Measurements from ENCODE around the gene CAPN2. TPM values are rescaled to one million over a fixed set of nuclear protein-coding genes. Genes with fewer than 3 reads are reported as not detected.

The CAPN2 gene
- total RNA-seq, 2 donors from 2014 or later = 235 to 258 TPM

GRCh38 chr1:223708651-223709268, 3.6 kb upstream of the CAPN2 start:
- H3K27ac ChIP-seq = peak overlapping the region; percentile 71 to 84
- TF ChIP-seq CTCF (IDR thresholded peaks at IDR 0.05) = no peak
- H3K4me1 ChIP-seq (ENCODE audit: control insufficient read depth in 1 of 2, low read depth in 2 of 2) = peaks cover 32 to 65% of the 10 kb centered on the region in 2 donors
- DNase-seq (ENCODE audit: low spot score) = no peak
- H3K4me3 ChIP-seq = no peak overlapping the region
- ATAC-seq (ENCODE audit: insufficient number of reproducible peaks, low FRiP score, low read depth) = no peak
- no peaks in the 10 kb centered on the region for H3K36me3 ChIP-seq
- H3K27me3 ChIP-seq (replicated peaks; ENCODE audit: insufficient read depth) = no peaks in the 10 kb centered on the region
- no peaks in the 10 kb centered on the region for H3K9me3 ChIP-seq

- ATAC-seq (ENCODE audit: insufficient number of reproducible peaks, low FRiP score, low read depth) = no peak
- H3K27ac ChIP-seq = peak overlapping the region in 1 of 2 donors; percentile 84
Observed at GRCh38 chr1:223709598-223709997, 2.7 kb upstream of the CAPN2 start.

GRCh38 chr1:223710179-223711133, 1.9 kb upstream of the CAPN2 start:
- Histone ChIP-seq H3K36me3 (no peaks in the 10 kb centered on the region), H3K4me1 (ENCODE audit: control insufficient read depth in 1 of 2, low read depth in 2 of 2) (peaks cover 46 to 66% of the 10 kb centered on the region in 2 donors), H3K4me3 (no peak overlapping the region), H3K27ac (no peak overlapping the region), H3K9me3 (no peaks in the 10 kb centered on the region), H3K27me3 (replicated peaks; ENCODE audit: insufficient read depth) (no peaks in the 10 kb centered on the region)
- ATAC-seq (ENCODE audit: insufficient number of reproducible peaks, low FRiP score, low read depth) (no peak), DNase-seq (ENCODE audit: low spot score) (no peak)
- TF ChIP-seq CTCF (IDR thresholded peaks at IDR 0.05) = no peak

More at GRCh38 chr1:223709598-223709997, 2.7 kb upstream of the CAPN2 start:
- H3K4me3 ChIP-seq = no peak overlapping the region
- H3K27me3 ChIP-seq (replicated peaks; ENCODE audit: insufficient read depth) = no peaks in the 10 kb centered on the region
- peaks cover 40 to 66% of the 10 kb centered on the region in 2 donors for H3K4me1 ChIP-seq (ENCODE audit: control insufficient read depth in 1 of 2, low read depth in 2 of 2)
- no peak for DNase-seq (ENCODE audit: low spot score)
- H3K36me3 ChIP-seq = no peaks in the 10 kb centered on the region
- TF ChIP-seq CTCF (IDR thresholded peaks at IDR 0.05) = peak; percentile 34
- H3K9me3 ChIP-seq = no peaks in the 10 kb centered on the region

GRCh38 chr1:223711173-223711572, 1.2 kb upstream of the CAPN2 start:
- DNase-seq (ENCODE audit: low spot score) (no peak), ATAC-seq (ENCODE audit: insufficient number of reproducible peaks, low FRiP score, low read depth) (no peak)
- Histone ChIP-seq H3K27me3 (replicated peaks; ENCODE audit: insufficient read depth) (no peaks in the 10 kb centered on the region), H3K4me3 (no peak overlapping the region), H3K9me3 (no peaks in the 10 kb centered on the region), H3K36me3 (no peaks in the 10 kb centered on the region), H3K4me1 (ENCODE audit: control insufficient read depth in 1 of 2, low read depth in 2 of 2) (peaks cover 50 to 66% of the 10 kb centered on the region in 2 donors), H3K27ac (peak overlapping the region in 1 of 2 donors; percentile 84)
- no peak for TF ChIP-seq CTCF (IDR thresholded peaks at IDR 0.05)

GRCh38 chr1:223711747-223712193, 569 bp upstream of the CAPN2 start:
- Histone ChIP-seq H3K4me1 (ENCODE audit: control insufficient read depth in 1 of 2, low read depth in 2 of 2) (peaks cover 51 to 66% of the 10 kb centered on the region in 2 donors), H3K9me3 (no peaks in the 10 kb centered on the region), H3K36me3 (no peaks in the 10 kb centered on the region), H3K27me3 (replicated peaks; ENCODE audit: insufficient read depth) (no peaks in the 10 kb centered on the region), H3K4me3 (peak overlapping the region; percentile 97), H3K27ac (peak overlapping the region; percentile 84 to 94)
- no peak for TF ChIP-seq CTCF (IDR thresholded peaks at IDR 0.05)
- ATAC-seq (ENCODE audit: insufficient number of reproducible peaks, low FRiP score, low read depth) = no peak
- DNase-seq (ENCODE audit: low spot score) = no peak

Measured in thoracic aorta (tissue), 2 donors.